HepG2 (cell line): ENCODE results near the gene CD300LB. TPM values are rescaled to one million over a fixed set of nuclear protein-coding genes. Genes with fewer than 3 reads are reported as not detected.

Experiments used
- ATAC-seq: fragments of 200-7000 bp; cut with Tn5 transposase; 3 replicates; pipeline ENCODE4 v1.9.1; 2020; ENCODE audit warnings: mild to moderate bottlenecking, moderate library complexity
- BruUV-seq: library from RNA; stranded (reverse); fragments of 400-500 nt; replicated peaks from 2 replicates; lab custom pipeline; 2021; lab: Mats Ljungman, UMichigan
- CTCF ChIA-PET: fragments of 300-600 bp; formaldehyde crosslinking; extraction: SDS; loops from one replicate; lab custom pipeline; 2021; ENCODE audit warnings: low total read pairs, inconsistent platforms, low intra/inter-chr PET ratio; lab: Yijun Ruan, JAX
- POLR2A ChIA-PET: fragments of 350-600 bp; sonication (Branson Sonifier 250); formaldehyde crosslinking; loops from one replicate; lab custom pipeline; 2020; ENCODE audit warnings: antibody characterized with exemption, inconsistent platforms; lab: Yijun Ruan, JAX
- DNase-seq: peaks from one replicate; pipeline ENCODE4 v3.0.0-alpha.2; 2015; ENCODE audit warnings: low spot score
- FAIRE-seq: peaks from 3 replicates; lab custom pipeline; 2011; peaks lifted over from hg19 to GRCh38; lab: Jason Lieb, UNC
- H2AFZ ChIP-seq: one replicate; pipeline ENCODE4 v1.6.1; 2011; ENCODE audit warnings: low read length, inconsistent platforms
- H3K27ac ChIP-seq: fragments of 300-600 bp; 3 replicates; pipeline ENCODE4 v1.8.0; 2011; ENCODE audit warnings: mixed run types, mild to moderate bottlenecking, mixed read lengths, low read length, inconsistent platforms; ENCODE audit not compliant: insufficient read depth; ENCODE audit errors: extremely low read length
- H3K27me3 ChIP-seq, 2 experiments: fragments of 200-600 bp in 1 of 2; 2 replicates in 1 of 2; 3 replicates in 1 of 2; pipeline versions ENCODE4 v1.6.0 to v1.8.0; 2011; ENCODE audit warnings: low read length in 2 of 2, mild to moderate bottlenecking in 2 of 2, moderate library complexity in 2 of 2, inconsistent platforms in 1 of 2; ENCODE audit not compliant: insufficient read depth in 2 of 2, control insufficient read depth in 1 of 2
- H3K36me3 ChIP-seq, 2 experiments: fragments of 200-600 bp in 1 of 2; replicated peaks in 1 of 2; 2 replicates in 1 of 2; 3 replicates in 1 of 2; pipeline versions ENCODE4 v1.5.1 to v1.8.0; 2011; ENCODE audit warnings: low read length in 2 of 2, inconsistent platforms in 1 of 2; ENCODE audit not compliant: insufficient read depth in 2 of 2, control insufficient read depth in 1 of 2
- H3K4me1 ChIP-seq: 2 replicates; pipeline ENCODE4 v1.5.1; 2012; ENCODE audit warnings: low read length, inconsistent platforms; ENCODE audit not compliant: insufficient read depth
- H3K4me2 ChIP-seq: 2 replicates; pipeline ENCODE4 v1.6.0; 2011; ENCODE audit warnings: low read depth, low read length, inconsistent platforms
- H3K4me3 ChIP-seq, 3 experiments: fragments of 200-600 bp in 1 of 3; sonication (generic), shearing (Covaris generic) in 1 of 3; replicated peaks in 1 of 3; 2 replicates each; pipeline ENCODE4 v1.5.1; 2011 to 2016; ENCODE audit warnings: low read length in 3 of 3, inconsistent platforms in 2 of 3, low read depth in 2 of 3, mild to moderate bottlenecking in 2 of 3, control low read depth in 1 of 3, mixed read lengths in 1 of 3; ENCODE audit not compliant: insufficient read depth in 1 of 3
- H3K79me2 ChIP-seq: one replicate; pipeline ENCODE4 v1.6.1; 2011; ENCODE audit warnings: low read length, inconsistent platforms; ENCODE audit not compliant: insufficient read depth
- H3K9ac ChIP-seq: 2 replicates; pipeline ENCODE4 v1.6.0; 2011; ENCODE audit warnings: mild to moderate bottlenecking, low read depth, low read length, inconsistent platforms; ENCODE audit not compliant: insufficient read depth
- H3K9me3 ChIP-seq: 2 replicates; pipeline ENCODE4 v1.5.1; 2012; ENCODE audit warnings: mild to moderate bottlenecking, low read length
- H4K20me1 ChIP-seq: 2 replicates; pipeline ENCODE4 v1.6.0; 2011; ENCODE audit warnings: inconsistent platforms, mild to moderate bottlenecking, low read length, moderate library complexity; ENCODE audit not compliant: insufficient read depth
- CHD2 ChIP-seq: IDR thresholded peaks from 2 replicates; pipeline ENCODE4 v1.6.1; 2011; ENCODE audit warnings: low read depth, low read length, improper control_type of control experiment
- GABPB1 ChIP-seq: IDR thresholded peaks from 2 replicates; pipeline ENCODE4 v1.6.1; 2016; ENCODE audit warnings: mild to moderate bottlenecking, missing genetic modification reagents, moderate library complexity, missing compliant biosample characterization
- GRHL1 ChIP-seq: sonication (generic); formaldehyde crosslinking; conservative IDR thresholded peaks from 2 replicates; pipeline ENCODE4 v1.8.0; 2022; ENCODE audit warnings: missing genetic modification reagents
- KDM5B ChIP-seq: sonication (generic); formaldehyde crosslinking; IDR thresholded peaks from 2 replicates; pipeline ENCODE4 v1.4.0; 2020; ENCODE audit warnings: missing genetic modification reagents, mild to moderate bottlenecking, borderline replicate concordance
- MTF1 ChIP-seq: sonication (generic); formaldehyde crosslinking; IDR thresholded peaks from 2 replicates; pipeline ENCODE4 v1.5.0; 2020; ENCODE audit warnings: missing genetic modification reagents
- NCOA2 ChIP-seq: sonication (generic); formaldehyde crosslinking; IDR thresholded peaks from 2 replicates; pipeline ENCODE4 v1.8.0; 2022; ENCODE audit warnings: inconsistent platforms
- NFYC ChIP-seq: IDR thresholded peaks from 2 replicates; pipeline ENCODE4 v1.6.1; 2016; ENCODE audit warnings: missing genetic modification reagents, missing compliant biosample characterization
- SMYD3 ChIP-seq: sonication (generic); formaldehyde crosslinking; IDR thresholded peaks from 2 replicates; pipeline ENCODE4 v1.8.1; 2023; ENCODE audit warnings: mild to moderate bottlenecking, missing genetic modification reagents
- TEAD3 ChIP-seq: optimal IDR thresholded peaks from 2 replicates; pipeline ENCODE3; 2016; ENCODE audit warnings: borderline replicate concordance
- TMF1 ChIP-seq: sonication (generic); formaldehyde crosslinking; IDR thresholded peaks from 2 replicates; pipeline ENCODE4 v1.8.1; 2022; ENCODE audit warnings: low read depth, missing genetic modification reagents
- ZNF652 ChIP-seq: IDR thresholded peaks from 2 replicates; pipeline ENCODE4 v1.6.1; 2016; ENCODE audit warnings: low read depth, borderline replicate concordance
- WGBS: methylation state at CpG from one replicate; pipeline ENCODE4 v1.1.6; 2017; ENCODE audit warnings: low lambda C conversion rate; 5-methylcytosine and 5-hydroxymethylcytosine counted together
- in situ Hi-C: cut with HindIII; loops from 2 replicates; pipeline ENCODE4 v1.10.0; 2017; ENCODE audit warnings: low pct_unique_long_range_greater_than_20kb; ENCODE audit not compliant: extremely low pct_ligation_motif_present
- intact Hi-C: fragments of 100-400 bp; cut with micrococcal nuclease; formaldehyde crosslinking; loops from one replicate; pipeline ENCODE4 v1.10.0; 2022; ENCODE audit not compliant: unreplicated experiment
- polyA plus RNA-seq, 8 experiments: library from polyadenylated mRNA; depleted of rRNA in 3 of 8; stranded (reverse) in 7 of 8; unstranded in 1 of 8; fragments of >200 nt; fragmentation: Illumina TruSeq in 4 of 8; extraction: Trizol in 4 of 8; gene quantifications; 2 replicates each; pipeline versions ENCODE4 v1.2.1 to v1.2.3, GENCODE V29; 2011 to 2016; ENCODE audit warnings: low read depth in 4 of 8, missing spikeins in 1 of 8, mixed read lengths in 1 of 8; ENCODE audit not compliant: insufficient read depth in 1 of 8
- total RNA-seq, 5 experiments: library from RNA; depleted of rRNA; stranded (reverse); fragments of >200 nt; fragmentation: Illumina TruSeq; extraction: Trizol; gene quantifications; 2 replicates each; pipeline ENCODE4 v1.2.3, GENCODE V29; 2016; ENCODE audit warnings: low read depth in 1 of 5
- TF ChIP-seq, protein P1 (sequence below): sonication (generic); formaldehyde crosslinking; IDR thresholded peaks from 2 replicates; pipeline ENCODE4 v1.4.0; 2020; ENCODE audit warnings: missing genetic modification reagents

The CD300LB gene
- total and polyA plus RNA-seq, 2 of the 13 experiments (the other 11 are each of a cell fraction or from before 2014, with no cell fraction given): not detected

GRCh38 chr17:74528491-74529199, 2.6 kb downstream of the CD300LB start:
- POLR2A ChIA-PET: no interaction called here
- H3K9me3 ChIP-seq: no peaks in the 10 kb centered on the region
- H3K4me3 ChIP-seq: no peak overlapping the region
- TF ChIP-seq GABPB1 (CRISPR knock-in tag): no peak
- TF ChIP-seq, all 625 proteins: peak for 0
- H3K27ac ChIP-seq: no peak overlapping the region
- CTCF ChIA-PET: no interaction called here
- intact Hi-C loops (no loop called here), in situ Hi-C loops (no loop called here)
- no peaks in the 10 kb centered on the region for H4K20me1 ChIP-seq
- FAIRE-seq: no peak
- H3K27me3 ChIP-seq: peaks cover 5 to 85% of the 10 kb centered on the region in 2 experiments; a peak in 4 of 5 replicates
- no peak for DNase-seq
- no TSS peak for BruUV-seq
- H3K36me3 ChIP-seq: no peaks in the 10 kb centered on the region
- no peaks in the 10 kb centered on the region for H3K4me1 ChIP-seq
- ATAC-seq: no peak
- H2AFZ ChIP-seq: no peak overlapping the region
- H3K4me2 ChIP-seq: no peak overlapping the region
- H3K79me2 ChIP-seq: no peaks in the 10 kb centered on the region
- no peak overlapping the region for H3K9ac ChIP-seq
- WGBS: under 1% methylated on average over 8 of the region's 8 CpGs

DNA sequence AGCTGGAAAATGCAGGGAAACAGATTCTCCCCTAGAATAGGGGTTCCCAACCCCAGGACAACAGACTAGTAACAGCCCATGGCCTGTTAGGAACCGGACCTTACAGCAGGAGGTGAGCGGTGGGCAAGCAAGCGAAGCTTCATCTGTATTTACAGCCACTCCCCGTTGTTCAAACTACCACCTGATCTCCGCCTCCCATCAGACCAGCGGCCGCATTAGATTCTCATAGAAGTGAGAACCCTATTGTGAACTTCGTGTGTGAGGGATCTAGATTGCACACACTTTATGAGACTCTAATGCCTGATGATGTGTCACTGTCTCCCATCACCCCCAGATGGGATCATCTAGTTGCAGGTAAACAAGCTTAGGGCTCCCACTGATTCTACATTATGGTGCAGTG, 3.5 kb downstream of the CD300LB start:
- CTCF ChIA-PET: no interaction called here
- TF ChIP-seq KDM5B (CRISPR knock-in tag): no peak
- no peak for TF ChIP-seq CHD2
- no peak for TF ChIP-seq NFYC (CRISPR knock-in tag)
- TF ChIP-seq ZNF652 (CRISPR knock-in tag): no peak
- TF ChIP-seq, protein P1, sequence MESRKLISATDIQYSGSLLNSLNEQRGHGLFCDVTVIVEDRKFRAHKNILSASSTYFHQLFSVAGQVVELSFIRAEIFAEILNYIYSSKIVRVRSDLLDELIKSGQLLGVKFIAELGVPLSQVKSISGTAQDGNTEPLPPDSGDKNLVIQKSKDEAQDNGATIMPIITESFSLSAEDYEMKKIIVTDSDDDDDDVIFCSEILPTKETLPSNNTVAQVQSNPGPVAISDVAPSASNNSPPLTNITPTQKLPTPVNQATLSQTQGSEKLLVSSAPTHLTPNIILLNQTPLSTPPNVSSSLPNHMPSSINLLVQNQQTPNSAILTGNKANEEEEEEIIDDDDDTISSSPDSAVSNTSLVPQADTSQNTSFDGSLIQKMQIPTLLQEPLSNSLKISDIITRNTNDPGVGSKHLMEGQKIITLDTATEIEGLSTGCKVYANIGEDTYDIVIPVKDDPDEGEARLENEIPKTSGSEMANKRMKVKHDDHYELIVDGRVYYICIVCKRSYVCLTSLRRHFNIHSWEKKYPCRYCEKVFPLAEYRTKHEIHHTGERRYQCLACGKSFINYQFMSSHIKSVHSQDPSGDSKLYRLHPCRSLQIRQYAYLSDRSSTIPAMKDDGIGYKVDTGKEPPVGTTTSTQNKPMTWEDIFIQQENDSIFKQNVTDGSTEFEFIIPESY (CRISPR knock-in tag): no peak
- TF ChIP-seq GRHL1 (CRISPR knock-in tag): no peak
- TF ChIP-seq TMF1: no peak
- no peak for TF ChIP-seq SMYD3 (CRISPR knock-in tag)
- no peak for TF ChIP-seq NCOA2
- no peak for TF ChIP-seq MTF1 (CRISPR knock-in tag)
- no peak for TF ChIP-seq TEAD3 (CRISPR knock-in tag)
- no TSS peak for BruUV-seq
- Histone ChIP-seq H3K9ac (no peak overlapping the region), H3K27me3 (peaks cover 5 to 89% of the 10 kb centered on the region in 2 experiments; a peak in 4 of 5 replicates), H3K36me3 (no peaks in the 10 kb centered on the region), H4K20me1 (no peaks in the 10 kb centered on the region), H3K9me3 (no peaks in the 10 kb centered on the region), H3K4me1 (no peaks in the 10 kb centered on the region), H3K4me2 (no peak overlapping the region), H2AFZ (no peak overlapping the region), H3K27ac (no peak overlapping the region), H3K4me3 (no peak overlapping the region), H3K79me2 (no peaks in the 10 kb centered on the region)
- FAIRE-seq (no peak), ATAC-seq (no peak), DNase-seq (no peak)
- 7% methylated on average over 8 of the region's 8 CpGs for WGBS
- intact Hi-C loops (no loop called here), in situ Hi-C loops (no loop called here)
- POLR2A ChIA-PET: no interaction called here
